Transverse colon (tissue), 4 donors: ENCODE results near the gene TSPAN10.

ENCODE experiments used
- CTCF ChIP-seq, 5 experiments: fragments of 200-600 bp in 3 of 5; fragments of 450-650 bp in 2 of 5; sonication (generic) in 3 of 5; IDR thresholded peaks; 1 replicate in 2 of 5; 2 replicates in 3 of 5; pipeline ENCODE4 v1.5.1; 2016 to 2017; ENCODE audit warnings: antibody characterized with exemption in 5 of 5, inconsistent platforms in 3 of 5, mild to moderate bottlenecking in 2 of 5, moderate library complexity in 1 of 5
- EP300 ChIP-seq: sonication (generic); formaldehyde crosslinking; IDR thresholded peaks from one replicate; pipeline ENCODE4 v1.6.1; 2017; ENCODE audit warnings: antibody characterized with exemption, low read depth
- POLR2AphosphoS5 ChIP-seq, 3 donors: sonication (generic); formaldehyde crosslinking; IDR thresholded peaks; one replicate each; pipeline ENCODE4 v1.6.1; 2016; ENCODE audit warnings: antibody characterized with exemption in 3 of 3

DNA sequence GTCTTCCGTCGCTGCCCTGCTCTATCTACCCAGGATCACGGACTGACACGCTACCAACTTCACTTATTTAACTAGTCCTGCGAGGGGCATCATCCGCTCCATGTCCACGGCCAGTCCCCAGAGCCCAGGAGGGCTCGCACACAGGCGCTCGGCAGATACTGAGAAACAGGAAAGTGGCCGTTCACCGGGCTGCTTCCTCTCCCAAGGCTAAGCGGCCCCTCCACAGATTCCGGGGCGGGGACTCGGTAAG, 29.0 kb downstream of the TSPAN10 start:
- TF ChIP-seq CTCF (IDR thresholded peaks at IDR 0.05) (no peak), POLR2AphosphoS5 (IDR thresholded peaks at IDR 0.05) (no peak), EP300 (no peak)
